GM11168 (cell line): ENCODE data around the gene HDAC9.

Experiments used
- in situ Hi-C: fragments of 300-500 bp; cut with MboI; formaldehyde crosslinking; loops from one replicate; pipeline ENCODE4 v1.12.0; 2022; ENCODE audit warnings: low sequenced_read_pairs; ENCODE audit not compliant: unreplicated experiment

Gene HDAC9

GRCh38 chr7:18577096-18577771 is 81.7 kb downstream of the HDAC9 start:
- in situ Hi-C loops = no loop called here

- in situ Hi-C loops = no loop called here
Measured at GRCh38 chr7:18579698-18580097, 84.1 kb downstream of the HDAC9 start.

GRCh38 chr7:18580950-18581349 is 85.4 kb downstream of the HDAC9 start:
- in situ Hi-C loops = no loop called here

- in situ Hi-C loops = no loop called here
Measured at GRCh38 chr7:18583305-18583704, 87.8 kb downstream of the HDAC9 start.

DNA sequence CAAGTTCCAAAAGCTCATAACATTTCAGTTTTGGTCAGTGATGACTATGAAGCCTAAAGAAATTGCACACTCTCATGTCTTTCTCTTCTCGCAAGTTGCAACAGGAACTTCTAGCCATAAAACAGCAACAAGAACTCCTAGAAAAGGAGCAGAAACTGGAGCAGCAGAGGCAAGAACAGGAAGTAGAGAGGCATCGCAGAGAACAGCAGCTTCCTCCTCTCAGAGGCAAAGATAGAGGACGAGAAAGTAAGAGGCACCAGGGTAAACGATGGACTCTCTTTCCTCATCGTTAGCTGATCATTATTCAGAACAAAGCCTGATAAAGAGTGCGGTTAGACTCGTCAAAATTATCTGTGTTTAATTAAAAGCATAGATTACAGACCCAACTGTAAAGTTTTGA is 94.7 kb downstream of the HDAC9 start:
- in situ Hi-C loops = no loop called here

DNA sequence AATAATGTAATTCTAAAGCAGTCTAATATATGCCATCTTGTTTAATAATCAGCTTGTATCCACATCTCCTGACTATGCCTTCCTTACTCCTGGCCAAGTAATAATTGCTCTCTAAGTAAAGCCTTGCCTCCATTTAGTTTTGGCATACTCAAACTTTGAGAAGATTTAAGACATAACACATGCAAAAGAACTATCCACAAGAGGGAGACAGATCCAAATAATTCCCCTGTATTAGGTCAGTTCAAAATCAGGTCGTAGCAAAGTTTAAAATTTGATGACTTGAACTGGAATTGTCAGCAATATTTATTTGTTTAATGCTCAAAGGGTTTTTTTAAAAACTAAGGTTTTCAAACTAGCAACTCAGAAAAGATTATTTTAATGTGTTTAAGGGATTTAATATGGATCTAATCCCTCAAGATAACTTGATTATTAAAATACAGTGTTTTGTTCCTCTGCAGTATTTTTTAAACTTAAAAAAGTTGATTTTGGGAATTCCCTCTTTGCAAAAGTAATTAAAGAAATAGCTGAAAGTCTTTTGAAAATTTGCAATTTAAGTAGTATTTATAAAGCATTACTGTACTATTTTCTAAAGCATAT is 95.3 kb downstream of the HDAC9 start:
- in situ Hi-C loops = no loop called here

GRCh38 chr7:18593602-18594279 is 98.2 kb downstream of the HDAC9 start:
- in situ Hi-C loops = no loop called here

- in situ Hi-C loops = no loop called here
Measured at GRCh38 chr7:18597754-18598153, 102.2 kb downstream of the HDAC9 start.

DNA sequence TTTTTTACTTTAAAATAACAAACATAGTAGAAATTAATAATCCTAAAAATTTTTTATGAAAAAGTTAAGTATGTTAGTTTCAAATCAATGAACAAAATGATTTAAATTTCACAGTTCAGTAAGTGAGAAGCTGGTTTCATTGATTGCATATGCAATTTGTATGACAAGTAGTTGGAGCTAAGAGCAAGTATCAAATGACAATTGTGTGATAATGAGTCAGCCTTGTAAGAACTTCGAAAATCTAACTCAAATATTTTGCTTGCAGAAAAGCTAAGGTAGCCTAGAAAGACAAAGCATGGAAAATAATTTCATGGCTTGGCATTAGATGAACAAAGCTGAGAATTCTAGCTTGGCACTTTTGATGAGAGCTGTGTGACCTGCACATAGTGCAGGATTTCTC is 111.5 kb downstream of the HDAC9 start:
- in situ Hi-C loops = loop anchor here (25.0 kb wide), 1 partner anchor 920 kb away; no protein-coding TSS in a partner anchor

- in situ Hi-C loops = loop anchor here (25.0 kb wide), 1 partner anchor 923 kb away; no protein-coding TSS in a partner anchor
Measured at GRCh38 chr7:18610331-18610948, 114.9 kb downstream of the HDAC9 start.

- in situ Hi-C loops = loop anchor here (25.0 kb wide), 1 partner anchor 928 kb away; no protein-coding TSS in a partner anchor
Measured at GRCh38 chr7:18614841-18615240, 119.3 kb downstream of the HDAC9 start.

DNA sequence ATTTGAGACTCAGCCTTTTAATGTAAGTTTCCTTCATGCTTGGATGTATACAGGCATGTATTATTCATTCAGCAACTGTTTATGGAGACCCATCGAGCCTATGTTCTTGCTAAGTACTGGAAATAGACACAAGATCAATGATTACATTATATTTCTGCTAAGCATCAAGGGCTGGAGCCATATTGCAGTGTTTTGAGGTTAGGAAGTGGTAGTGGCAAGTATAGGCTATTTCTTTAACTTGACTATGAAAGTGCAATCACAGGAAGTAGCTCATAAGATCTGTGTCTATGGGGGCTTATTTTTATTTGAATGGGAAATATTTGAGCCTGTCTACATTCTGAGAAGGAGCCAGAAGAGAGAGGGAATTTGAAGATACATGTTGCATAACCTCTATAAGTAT is 123.8 kb downstream of the HDAC9 start:
- in situ Hi-C loops = loop anchor here (25.0 kb wide), 1 partner anchor 932 kb away; no protein-coding TSS in a partner anchor

DNA sequence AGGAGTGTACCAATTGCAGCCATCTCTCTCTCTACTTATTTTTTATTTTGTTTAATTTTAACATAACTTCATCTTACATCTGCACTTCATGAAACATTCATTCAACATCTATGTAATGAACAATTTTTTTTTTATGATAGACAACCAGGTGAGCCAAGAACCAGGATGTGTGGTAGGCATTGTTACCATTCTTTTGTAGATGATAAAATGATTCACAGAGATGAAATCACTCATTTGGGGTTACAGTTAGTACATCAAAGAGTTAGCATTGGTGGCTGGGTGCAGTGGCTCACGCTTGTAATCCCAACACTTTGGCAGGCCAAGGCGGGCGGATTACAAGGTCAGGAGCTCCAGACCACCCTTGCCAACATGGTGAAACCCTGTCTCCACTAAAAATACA is 127.8 kb downstream of the HDAC9 start:
- in situ Hi-C loops = loop anchor here (25.0 kb wide), 1 partner anchor 936 kb away; no protein-coding TSS in a partner anchor

DNA sequence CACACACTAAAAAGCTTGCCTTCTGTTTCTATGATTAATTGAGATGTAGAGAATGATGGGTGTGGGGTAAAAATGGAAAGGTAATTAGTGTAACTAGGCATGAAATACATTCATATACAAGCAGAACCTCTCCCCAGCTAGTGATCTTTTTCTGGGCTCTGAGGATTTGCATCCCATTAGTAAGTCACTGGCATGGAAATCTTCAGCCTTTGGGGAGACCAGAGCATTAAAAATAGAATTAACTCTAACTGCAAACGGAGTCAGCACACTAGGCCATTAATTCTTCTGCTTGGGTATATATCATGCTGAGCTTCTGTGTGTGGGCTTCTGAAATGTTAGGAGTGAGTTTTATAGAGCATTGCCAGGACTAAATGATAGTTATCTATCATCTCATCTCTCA is 128.9 kb downstream of the HDAC9 start:
- in situ Hi-C loops = loop anchor here (25.0 kb wide), 1 partner anchor 937 kb away; no protein-coding TSS in a partner anchor

DNA sequence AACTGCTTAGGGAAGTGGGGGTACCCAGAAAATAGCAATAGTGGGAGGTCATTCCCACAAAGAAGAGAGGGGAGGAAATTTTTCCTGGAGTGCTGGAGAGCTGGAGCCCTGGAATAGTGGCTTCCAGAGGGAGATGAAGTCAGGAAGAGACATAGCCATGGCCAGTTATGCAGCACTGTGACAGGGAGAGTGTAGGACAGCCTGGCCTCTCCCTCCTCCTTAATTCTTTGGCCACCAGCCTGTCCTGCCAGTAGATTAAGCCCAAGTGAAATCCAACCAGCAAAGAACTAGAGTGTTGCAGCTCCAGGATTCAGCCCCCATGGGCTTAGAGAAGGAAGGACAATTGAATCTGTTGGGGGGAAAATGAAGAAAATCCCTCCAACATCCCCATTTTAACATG is 130.5 kb downstream of the HDAC9 start:
- in situ Hi-C loops = no loop called here

DNA sequence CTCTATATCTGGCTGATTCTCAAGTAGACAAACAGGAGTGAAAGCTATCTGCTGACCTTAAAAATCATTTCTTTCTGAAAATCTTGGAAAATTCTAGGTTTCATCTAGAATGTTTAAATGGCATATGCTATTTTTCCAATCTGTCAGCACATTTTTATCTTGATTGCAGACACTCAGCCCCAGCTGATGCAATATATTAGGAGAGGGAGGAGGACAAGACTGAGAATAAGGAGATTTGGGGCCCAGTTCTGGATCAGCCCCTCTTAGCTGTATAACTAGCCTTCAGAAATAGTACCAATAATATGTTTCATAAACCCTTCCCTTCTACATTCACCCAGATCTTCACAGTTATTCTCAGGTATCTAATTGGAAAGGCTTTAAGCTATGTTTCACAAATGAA is 131.2 kb downstream of the HDAC9 start:
- in situ Hi-C loops = no loop called here

DNA sequence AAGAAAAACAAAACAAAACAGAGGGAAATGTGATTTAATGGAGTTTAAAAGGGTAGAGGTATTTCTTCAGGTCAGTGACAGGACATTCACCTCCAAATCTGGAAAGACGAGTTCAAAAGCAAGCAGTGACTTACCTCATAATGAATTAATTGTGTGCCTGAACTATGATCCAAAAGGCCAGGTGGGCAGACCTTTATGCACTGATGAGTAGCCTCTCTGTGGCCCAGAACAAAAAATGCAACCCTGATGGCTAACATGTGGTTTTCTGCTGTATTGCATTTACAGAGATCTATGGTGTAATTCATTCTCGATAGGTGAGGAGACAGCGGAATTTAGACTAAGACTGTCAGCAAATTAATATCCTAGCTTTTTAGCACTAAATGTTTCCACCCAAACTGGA is 142.0 kb downstream of the HDAC9 start:
- in situ Hi-C loops = no loop called here

DNA sequence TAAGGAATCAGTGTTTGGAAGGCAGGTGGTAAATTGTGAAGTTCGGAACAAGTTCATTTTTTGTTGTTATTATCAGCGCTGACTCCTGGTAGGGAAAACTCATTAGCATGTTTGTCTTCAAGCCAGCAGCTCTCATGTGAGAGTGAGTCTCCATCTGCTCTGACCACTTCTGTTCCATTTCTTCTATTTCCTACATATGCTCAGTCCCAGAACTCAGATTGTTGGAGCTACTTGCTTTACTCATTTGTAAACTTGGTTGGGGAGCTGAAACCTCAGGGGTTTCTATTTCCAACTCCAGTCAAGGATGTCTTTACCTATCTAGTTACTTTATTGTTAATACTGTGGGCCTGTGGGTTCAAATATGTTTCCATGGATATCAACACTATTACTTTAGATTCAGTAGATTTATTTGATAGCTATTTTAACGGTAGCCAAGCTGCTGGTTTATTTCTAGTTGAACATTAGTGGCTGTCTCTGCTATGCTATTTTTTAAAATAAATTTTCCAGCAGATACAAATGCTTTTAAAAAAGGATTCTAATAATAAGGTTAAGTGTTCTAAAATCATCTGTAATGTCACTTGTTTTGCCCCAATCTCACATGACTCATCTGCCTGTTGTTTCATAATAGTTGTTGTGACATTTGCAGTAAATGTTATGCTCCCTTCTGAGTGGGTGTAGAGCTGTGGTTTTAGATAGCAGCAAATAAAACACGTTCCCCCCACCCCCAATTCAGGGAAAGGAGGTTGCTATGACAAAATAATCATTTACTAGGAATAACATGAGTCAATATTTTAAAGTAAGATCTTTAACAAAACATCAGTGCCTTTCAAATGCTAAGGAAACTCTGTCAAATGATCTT is 143.3 kb downstream of the HDAC9 start:
- in situ Hi-C loops = no loop called here

GRCh38 chr7:18639711-18640110 is 144.2 kb downstream of the HDAC9 start:
- in situ Hi-C loops = no loop called here

- in situ Hi-C loops = no loop called here
Measured at GRCh38 chr7:18644981-18645380, 149.4 kb downstream of the HDAC9 start.
